Activated T-cell treated with anti-CD3 and anti-CD28 coated beads, Interleukin-2, amount 50 U/mL, for 72 hours (primary cell): Measurements from ENCODE around the gene AADACL2. TPM values are rescaled to one million over a fixed set of nuclear protein-coding genes. Genes with fewer than 3 reads are reported as not detected.

Experiments
- ATAC-seq, 2 donors: fragments of 150-1000 bp; cut with Tn5 transposase; replicated peaks in 1 of 2; 2 replicates each; pipeline ENCODE4 v1.10.0; 2021; ENCODE audit warnings: moderate library complexity in 2 of 2, mild to moderate bottlenecking in 1 of 2
- DNase-seq, 2 donors: peaks; one replicate each; pipeline ENCODE4 v3.0.0; 2021 to 2022; ENCODE audit warnings: mixed read lengths in 1 of 2
- H3K27ac Mint-ChIP-seq: one replicate; pipeline ENCODE4 v1.8.0; 2022; ENCODE audit warnings: mild to moderate bottlenecking, moderate library complexity, mixed read lengths
- H3K27me3 Mint-ChIP-seq: one replicate; pipeline ENCODE4 v1.8.0; 2022; ENCODE audit warnings: low read depth, mixed read lengths
- H3K36me3 Mint-ChIP-seq, 2 donors: one replicate each; pipeline ENCODE4 v1.8.0; 2022; ENCODE audit warnings: mixed read lengths in 2 of 2, mild to moderate bottlenecking in 1 of 2; ENCODE audit not compliant: insufficient read depth in 2 of 2
- H3K4me1 Mint-ChIP-seq: one replicate; pipeline ENCODE4 v1.8.0; 2022; ENCODE audit warnings: low read depth, mixed read lengths
- H3K4me3 Mint-ChIP-seq, 2 donors: one replicate each; pipeline ENCODE4 v1.8.0; 2022; ENCODE audit warnings: mild to moderate bottlenecking in 2 of 2, mixed read lengths in 2 of 2, moderate library complexity in 2 of 2
- H3K9me3 Mint-ChIP-seq, 2 donors: one replicate each; pipeline ENCODE4 v1.8.0; 2022; ENCODE audit warnings: mixed read lengths in 2 of 2
- total RNA-seq, 2 donors: library from RNA; stranded (reverse); gene quantifications; one replicate each; pipeline ENCODE4 v1.2.3, GENCODE V29; 2022

Gene AADACL2
- total RNA-seq, 2 donors from 2014 or later = not detected

- DNase-seq (no peak), ATAC-seq (no peak)
- H3K4me3 Mint-ChIP-seq = no peak overlapping the region
- H3K27me3 Mint-ChIP-seq = peaks cover 5% of the 10 kb centered on the region
- H3K27ac Mint-ChIP-seq = no peak overlapping the region
- H3K36me3 Mint-ChIP-seq = no peaks in the 10 kb centered on the region
- no peaks in the 10 kb centered on the region for H3K4me1 Mint-ChIP-seq
- H3K9me3 Mint-ChIP-seq = peaks cover 0 to 2% of the 10 kb centered on the region in 2 donors
Measured at GRCh38 chr3:151794080-151794479, 60.4 kb downstream of the AADACL2 start.

GRCh38 chr3:151795276-151795675 lies 61.5 kb downstream of the AADACL2 start:
- DNase-seq = no peak
- no peaks in the 10 kb centered on the region for H3K4me1 Mint-ChIP-seq
- peaks cover 0 to 2% of the 10 kb centered on the region in 2 donors for H3K9me3 Mint-ChIP-seq
- H3K27me3 Mint-ChIP-seq = peaks cover 5% of the 10 kb centered on the region
- ATAC-seq = no peak
- no peak overlapping the region for H3K27ac Mint-ChIP-seq
- H3K4me3 Mint-ChIP-seq = no peak overlapping the region
- no peaks in the 10 kb centered on the region for H3K36me3 Mint-ChIP-seq

- ATAC-seq = no peak
- Mint-ChIP-seq H3K27ac (no peak overlapping the region), H3K9me3 (no peaks in the 10 kb centered on the region)
Measured at GRCh38 chr3:151796105-151796680, 62.5 kb downstream of the AADACL2 start.

GRCh38 chr3:151798466-151798865 lies 64.7 kb downstream of the AADACL2 start:
- Mint-ChIP-seq H3K27ac (no peak overlapping the region), H3K4me1 (no peaks in the 10 kb centered on the region), H3K9me3 (no peaks in the 10 kb centered on the region), H3K27me3 (peaks cover 5% of the 10 kb centered on the region), H3K36me3 (no peaks in the 10 kb centered on the region), H3K4me3 (no peak overlapping the region)
- ATAC-seq = no peak
- no peak for DNase-seq

More at GRCh38 chr3:151796105-151796680, 62.5 kb downstream of the AADACL2 start:
- no peaks in the 10 kb centered on the region for H3K4me1 Mint-ChIP-seq
- H3K36me3 Mint-ChIP-seq = no peaks in the 10 kb centered on the region
- H3K4me3 Mint-ChIP-seq = no peak overlapping the region
- DNase-seq = no peak
- H3K27me3 Mint-ChIP-seq = peaks cover 5% of the 10 kb centered on the region

GRCh38 chr3:151800431-151800830 lies 66.7 kb downstream of the AADACL2 start:
- no peak overlapping the region for H3K27ac Mint-ChIP-seq

GRCh38 chr3:151804267-151804666 lies 70.5 kb downstream of the AADACL2 start:
- no peak overlapping the region for H3K4me3 Mint-ChIP-seq
- H3K9me3 Mint-ChIP-seq = peaks cover 9 to 10% of the 10 kb centered on the region in 2 donors
- no peak for ATAC-seq
- no peak for DNase-seq
- no peak overlapping the region for H3K27ac Mint-ChIP-seq
- no peaks in the 10 kb centered on the region for H3K27me3 Mint-ChIP-seq
- no peaks in the 10 kb centered on the region for H3K4me1 Mint-ChIP-seq
- peaks cover 0 to 2% of the 10 kb centered on the region in 2 donors for H3K36me3 Mint-ChIP-seq

More at GRCh38 chr3:151800431-151800830, 66.7 kb downstream of the AADACL2 start:
- ATAC-seq (no peak), DNase-seq (no peak)
- Mint-ChIP-seq H3K36me3 (no peaks in the 10 kb centered on the region), H3K4me3 (no peak overlapping the region), H3K9me3 (no peaks in the 10 kb centered on the region), H3K4me1 (no peaks in the 10 kb centered on the region), H3K27me3 (no peaks in the 10 kb centered on the region)

- peaks cover 0 to 2% of the 10 kb centered on the region in 2 donors for H3K36me3 Mint-ChIP-seq
- H3K4me1 Mint-ChIP-seq = no peaks in the 10 kb centered on the region
- no peak overlapping the region for H3K4me3 Mint-ChIP-seq
- H3K9me3 Mint-ChIP-seq = peaks cover 9 to 10% of the 10 kb centered on the region in 2 donors
- no peak for DNase-seq
- H3K27ac Mint-ChIP-seq = no peak overlapping the region
- H3K27me3 Mint-ChIP-seq = no peaks in the 10 kb centered on the region
- ATAC-seq = no peak
Measured at GRCh38 chr3:151806838-151807237, 73.1 kb downstream of the AADACL2 start.

Other genes with a start within 250 kb of the AADACL2 start
- gene AADAC, start 80.2 kb downstream of the AADACL2 start, total RNA-seq = not detected
- under 1 TPM in 1 of 2 donors, not detected in 1; 0.05 TPM for gene SUCNR1, start 139.7 kb downstream of the AADACL2 start, total RNA-seq